HepG2 (cell line): ENCODE measurements around the gene MAN2A2. TPM values are rescaled to one million over a fixed set of nuclear protein-coding genes. Genes with fewer than 3 reads are reported as not detected.
A peak's percentile ranks its signal among the peaks of the same experiment; 100 is the strongest.

Source experiments
- BRD4 ChIP-seq: sonication (generic); formaldehyde crosslinking; IDR thresholded peaks from 2 replicates; pipeline ENCODE4 v1.4.0; 2020; ENCODE audit warnings: missing genetic modification reagents
- FOSL1 ChIP-seq: sonication (generic); formaldehyde crosslinking; IDR thresholded peaks from 2 replicates; pipeline ENCODE4 v1.9.0; 2021; ENCODE audit warnings: missing genetic modification reagents, borderline replicate concordance
- HES4 ChIP-seq: sonication (generic); formaldehyde crosslinking; IDR thresholded peaks from 2 replicates; pipeline ENCODE4 v1.9.0; 2021; ENCODE audit warnings: mild to moderate bottlenecking, missing genetic modification reagents, borderline replicate concordance
- SATB2 ChIP-seq: sonication (generic); formaldehyde crosslinking; IDR thresholded peaks from 2 replicates; pipeline ENCODE4 v1.5.0; 2020; ENCODE audit warnings: missing genetic modification reagents
- ZFP91 ChIP-seq: sonication (generic); formaldehyde crosslinking; IDR thresholded peaks from 2 replicates; pipeline ENCODE4 v1.9.0; 2022; ENCODE audit warnings: missing genetic modification reagents, mild to moderate bottlenecking, borderline replicate concordance
- ZMYM2 ChIP-seq: sonication (generic); formaldehyde crosslinking; IDR thresholded peaks from 2 replicates; pipeline ENCODE4 v1.8.0; 2022; ENCODE audit warnings: mild to moderate bottlenecking, missing genetic modification reagents
- ZNF589 ChIP-seq: sonication (generic); formaldehyde crosslinking; conservative IDR thresholded peaks from 2 replicates; pipeline ENCODE4 v1.8.0; 2022; ENCODE audit warnings: mild to moderate bottlenecking, moderate library complexity, missing genetic modification reagents
- ZNF691 ChIP-seq: sonication (generic); formaldehyde crosslinking; IDR thresholded peaks from 2 replicates; pipeline ENCODE4 v1.4.0; 2020; ENCODE audit warnings: missing genetic modification reagents, low read depth, mild to moderate bottlenecking, borderline replicate concordance
- polyA plus RNA-seq, 8 experiments: library from polyadenylated mRNA; depleted of rRNA in 3 of 8; stranded (reverse) in 7 of 8; unstranded in 1 of 8; fragments of >200 nt; fragmentation: Illumina TruSeq in 4 of 8; extraction: Trizol in 4 of 8; gene quantifications; 2 replicates each; pipeline versions ENCODE4 v1.2.1 to v1.2.3, GENCODE V29; 2011 to 2016; ENCODE audit warnings: low read depth in 4 of 8, missing spikeins in 1 of 8, mixed read lengths in 1 of 8; ENCODE audit not compliant: insufficient read depth in 1 of 8
- total RNA-seq, 5 experiments: library from RNA; depleted of rRNA; stranded (reverse); fragments of >200 nt; fragmentation: Illumina TruSeq; extraction: Trizol; gene quantifications; 2 replicates each; pipeline ENCODE4 v1.2.3, GENCODE V29; 2016; ENCODE audit warnings: low read depth in 1 of 5
- TF ChIP-seq, protein P1 (sequence below): sonication (generic); formaldehyde crosslinking; IDR thresholded peaks from 2 replicates; pipeline ENCODE4 v1.8.1; 2022; ENCODE audit warnings: low read depth, mild to moderate bottlenecking, missing genetic modification reagents
- TF ChIP-seq, protein P2 (sequence below): sonication (generic); formaldehyde crosslinking; IDR thresholded peaks from 2 replicates; pipeline ENCODE4 v1.4.0; 2020; ENCODE audit warnings: missing genetic modification reagents
- TF ChIP-seq, protein P3 (sequence below): sonication (generic); IDR thresholded peaks from 2 replicates; pipeline ENCODE4 v1.6.1; 2016; ENCODE audit warnings: low read depth, borderline replicate concordance
- TF ChIP-seq, protein P4 (sequence below): sonication (generic); formaldehyde crosslinking; IDR thresholded peaks from 2 replicates; pipeline ENCODE4 v1.5.1; 2020; ENCODE audit warnings: mild to moderate bottlenecking, missing genetic modification reagents, borderline replicate concordance

The MAN2A2 gene
- total and polyA plus RNA-seq, 2 of the 13 experiments (the other 11 are each of a cell fraction or from before 2014, with no cell fraction given), result 17.5 to 51.5 TPM

GRCh38 chr15:90902840-90903732 is at the start of gene MAN2A2 (continued):
- TF ChIP-seq, protein P1, sequence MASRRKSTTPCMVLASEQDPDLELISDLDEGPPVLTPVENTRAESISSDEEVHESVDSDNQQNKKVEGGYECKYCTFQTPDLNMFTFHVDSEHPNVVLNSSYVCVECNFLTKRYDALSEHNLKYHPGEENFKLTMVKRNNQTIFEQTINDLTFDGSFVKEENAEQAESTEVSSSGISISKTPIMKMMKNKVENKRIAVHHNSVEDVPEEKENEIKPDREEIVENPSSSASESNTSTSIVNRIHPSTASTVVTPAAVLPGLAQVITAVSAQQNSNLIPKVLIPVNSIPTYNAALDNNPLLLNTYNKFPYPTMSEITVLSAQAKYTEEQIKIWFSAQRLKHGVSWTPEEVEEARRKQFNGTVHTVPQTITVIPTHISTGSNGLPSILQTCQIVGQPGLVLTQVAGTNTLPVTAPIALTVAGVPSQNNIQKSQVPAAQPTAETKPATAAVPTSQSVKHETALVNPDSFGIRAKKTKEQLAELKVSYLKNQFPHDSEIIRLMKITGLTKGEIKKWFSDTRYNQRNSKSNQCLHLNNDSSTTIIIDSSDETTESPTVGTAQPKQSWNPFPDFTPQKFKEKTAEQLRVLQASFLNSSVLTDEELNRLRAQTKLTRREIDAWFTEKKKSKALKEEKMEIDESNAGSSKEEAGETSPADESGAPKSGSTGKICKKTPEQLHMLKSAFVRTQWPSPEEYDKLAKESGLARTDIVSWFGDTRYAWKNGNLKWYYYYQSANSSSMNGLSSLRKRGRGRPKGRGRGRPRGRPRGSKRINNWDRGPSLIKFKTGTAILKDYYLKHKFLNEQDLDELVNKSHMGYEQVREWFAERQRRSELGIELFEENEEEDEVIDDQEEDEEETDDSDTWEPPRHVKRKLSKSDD (CRISPR knock-in tag), result no peak
- no peak for TF ChIP-seq ZNF691 (CRISPR knock-in tag)
- no peak for TF ChIP-seq SATB2 (CRISPR knock-in tag)
- no peak for TF ChIP-seq BRD4 (CRISPR knock-in tag)
- TF ChIP-seq, protein P2, sequence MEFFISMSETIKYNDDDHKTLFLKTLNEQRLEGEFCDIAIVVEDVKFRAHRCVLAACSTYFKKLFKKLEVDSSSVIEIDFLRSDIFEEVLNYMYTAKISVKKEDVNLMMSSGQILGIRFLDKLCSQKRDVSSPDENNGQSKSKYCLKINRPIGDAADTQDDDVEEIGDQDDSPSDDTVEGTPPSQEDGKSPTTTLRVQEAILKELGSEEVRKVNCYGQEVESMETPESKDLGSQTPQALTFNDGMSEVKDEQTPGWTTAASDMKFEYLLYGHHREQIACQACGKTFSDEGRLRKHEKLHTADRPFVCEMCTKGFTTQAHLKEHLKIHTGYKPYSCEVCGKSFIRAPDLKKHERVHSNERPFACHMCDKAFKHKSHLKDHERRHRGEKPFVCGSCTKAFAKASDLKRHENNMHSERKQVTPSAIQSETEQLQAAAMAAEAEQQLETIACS, result peak; percentile 62
- TF ChIP-seq, protein P3, sequence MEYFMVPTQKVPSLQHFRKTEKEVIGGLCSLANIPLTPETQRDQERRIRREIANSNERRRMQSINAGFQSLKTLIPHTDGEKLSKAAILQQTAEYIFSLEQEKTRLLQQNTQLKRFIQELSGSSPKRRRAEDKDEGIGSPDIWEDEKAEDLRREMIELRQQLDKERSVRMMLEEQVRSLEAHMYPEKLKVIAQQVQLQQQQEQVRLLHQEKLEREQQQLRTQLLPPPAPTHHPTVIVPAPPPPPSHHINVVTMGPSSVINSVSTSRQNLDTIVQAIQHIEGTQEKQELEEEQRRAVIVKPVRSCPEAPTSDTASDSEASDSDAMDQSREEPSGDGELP, result no peak
- peak; percentile 23; the same call in 1 of the 2 replicates for TF ChIP-seq HES4
- TF ChIP-seq ZFP91 (CRISPR knock-in tag), result peak; percentile 40; the same call in 1 of the 2 replicates
- TF ChIP-seq FOSL1 (CRISPR knock-in tag), result no peak
- TF ChIP-seq ZNF589 (CRISPR knock-in tag), result no peak
- TF ChIP-seq ZMYM2, result no peak
- TF ChIP-seq, protein P4, sequence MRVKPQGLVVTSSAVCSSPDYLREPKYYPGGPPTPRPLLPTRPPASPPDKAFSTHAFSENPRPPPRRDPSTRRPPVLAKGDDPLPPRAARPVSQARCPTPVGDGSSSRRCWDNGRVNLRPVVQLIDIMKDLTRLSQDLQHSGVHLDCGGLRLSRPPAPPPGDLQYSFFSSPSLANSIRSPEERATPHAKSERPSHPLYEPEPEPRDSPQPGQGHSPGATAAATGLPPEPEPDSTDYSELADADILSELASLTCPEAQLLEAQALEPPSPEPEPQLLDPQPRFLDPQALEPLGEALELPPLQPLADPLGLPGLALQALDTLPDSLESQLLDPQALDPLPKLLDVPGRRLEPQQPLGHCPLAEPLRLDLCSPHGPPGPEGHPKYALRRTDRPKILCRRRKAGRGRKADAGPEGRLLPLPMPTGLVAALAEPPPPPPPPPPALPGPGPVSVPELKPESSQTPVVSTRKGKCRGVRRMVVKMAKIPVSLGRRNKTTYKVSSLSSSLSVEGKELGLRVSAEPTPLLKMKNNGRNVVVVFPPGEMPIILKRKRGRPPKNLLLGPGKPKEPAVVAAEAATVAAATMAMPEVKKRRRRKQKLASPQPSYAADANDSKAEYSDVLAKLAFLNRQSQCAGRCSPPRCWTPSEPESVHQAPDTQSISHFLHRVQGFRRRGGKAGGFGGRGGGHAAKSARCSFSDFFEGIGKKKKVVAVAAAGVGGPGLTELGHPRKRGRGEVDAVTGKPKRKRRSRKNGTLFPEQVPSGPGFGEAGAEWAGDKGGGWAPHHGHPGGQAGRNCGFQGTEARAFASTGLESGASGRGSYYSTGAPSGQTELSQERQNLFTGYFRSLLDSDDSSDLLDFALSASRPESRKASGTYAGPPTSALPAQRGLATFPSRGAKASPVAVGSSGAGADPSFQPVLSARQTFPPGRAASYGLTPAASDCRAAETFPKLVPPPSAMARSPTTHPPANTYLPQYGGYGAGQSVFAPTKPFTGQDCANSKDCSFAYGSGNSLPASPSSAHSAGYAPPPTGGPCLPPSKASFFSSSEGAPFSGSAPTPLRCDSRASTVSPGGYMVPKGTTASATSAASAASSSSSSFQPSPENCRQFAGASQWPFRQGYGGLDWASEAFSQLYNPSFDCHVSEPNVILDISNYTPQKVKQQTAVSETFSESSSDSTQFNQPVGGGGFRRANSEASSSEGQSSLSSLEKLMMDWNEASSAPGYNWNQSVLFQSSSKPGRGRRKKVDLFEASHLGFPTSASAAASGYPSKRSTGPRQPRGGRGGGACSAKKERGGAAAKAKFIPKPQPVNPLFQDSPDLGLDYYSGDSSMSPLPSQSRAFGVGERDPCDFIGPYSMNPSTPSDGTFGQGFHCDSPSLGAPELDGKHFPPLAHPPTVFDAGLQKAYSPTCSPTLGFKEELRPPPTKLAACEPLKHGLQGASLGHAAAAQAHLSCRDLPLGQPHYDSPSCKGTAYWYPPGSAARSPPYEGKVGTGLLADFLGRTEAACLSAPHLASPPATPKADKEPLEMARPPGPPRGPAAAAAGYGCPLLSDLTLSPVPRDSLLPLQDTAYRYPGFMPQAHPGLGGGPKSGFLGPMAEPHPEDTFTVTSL (CRISPR knock-in tag), result no peak
